ENCODE results near the gene TTC39A.

The TTC39A gene

GRCh38 chr1:51330331-51331201, at the start of gene TTC39A:
TTC39A (minus strand) TSS chr1:51330562; CDS start chr1:51330477, 85 bp downstream.
- H3K36me3 ChIP-seq (ENCODE audit: control insufficient read depth, insufficient read depth, low read length): no peaks in the 10 kb centered on the region
- peaks cover 27% of the 10 kb centered on the region for H3K27me3 ChIP-seq (ENCODE audit: control insufficient read depth, insufficient read depth, low read length)
- H3K4me3 ChIP-seq (ENCODE audit: low read depth, low read length): peak within 1 kb of the TSS; percentile 69
- peaks cover 10% of the 10 kb centered on the region for H3K4me1 ChIP-seq (ENCODE audit: control insufficient read depth, insufficient read depth, low read length)
- H3K27ac ChIP-seq (ENCODE audit: low read depth, low read length): peak within 1 kb of the TSS; percentile 49
- peak within 1 kb of the TSS; percentile 9; the same call in 1 of the 2 replicates for H3K9ac ChIP-seq (ENCODE audit: low read depth, low read length)
- H3K9me3 ChIP-seq (ENCODE audit: control insufficient read depth, insufficient read depth, low read length): no peaks in the 10 kb centered on the region

- no peak overlapping the region for H3K4me3 ChIP-seq (ENCODE audit: low read depth, low read length)
These were observed 48.5 kb upstream of the TTC39A start for GRCh38 chr1:51378871-51379270.

GRCh38 chr1:51373898-51374297, 43.5 kb upstream of the TTC39A start:
- no peak overlapping the region for H3K4me3 ChIP-seq (ENCODE audit: low read depth, low read length)
- H3K36me3 ChIP-seq (ENCODE audit: control insufficient read depth, insufficient read depth, low read length): peaks cover 15% of the 10 kb centered on the region
- H3K27ac ChIP-seq (ENCODE audit: low read depth, low read length): no peak overlapping the region
- H3K9ac ChIP-seq (ENCODE audit: low read depth, low read length): no peak overlapping the region
- H3K4me1 ChIP-seq (ENCODE audit: control insufficient read depth, insufficient read depth, low read length): no peaks in the 10 kb centered on the region
- H3K9me3 ChIP-seq (ENCODE audit: control insufficient read depth, insufficient read depth, low read length): no peaks in the 10 kb centered on the region
- H3K27me3 ChIP-seq (ENCODE audit: control insufficient read depth, insufficient read depth, low read length): no peaks in the 10 kb centered on the region

More at GRCh38 chr1:51378871-51379270, 48.5 kb upstream of the TTC39A start:
- no peak overlapping the region for H3K9ac ChIP-seq (ENCODE audit: low read depth, low read length)
- peaks cover 5% of the 10 kb centered on the region; the same call in 1 of the 2 replicates for H3K9me3 ChIP-seq (ENCODE audit: control insufficient read depth, insufficient read depth, low read length)
- H3K27ac ChIP-seq (ENCODE audit: low read depth, low read length): no peak overlapping the region
- no peaks in the 10 kb centered on the region for H3K27me3 ChIP-seq (ENCODE audit: control insufficient read depth, insufficient read depth, low read length)
- H3K36me3 ChIP-seq (ENCODE audit: control insufficient read depth, insufficient read depth, low read length): no peaks in the 10 kb centered on the region; the same call in none of the 2 replicates
- H3K4me1 ChIP-seq (ENCODE audit: control insufficient read depth, insufficient read depth, low read length): no peaks in the 10 kb centered on the region

GRCh38 chr1:51372561-51372960, 42.2 kb upstream of the TTC39A start:
- Histone ChIP-seq H3K4me3 (ENCODE audit: low read depth, low read length) (no peak overlapping the region), H3K9ac (ENCODE audit: low read depth, low read length) (no peak overlapping the region), H3K27me3 (ENCODE audit: control insufficient read depth, insufficient read depth, low read length) (no peaks in the 10 kb centered on the region), H3K9me3 (ENCODE audit: control insufficient read depth, insufficient read depth, low read length) (no peaks in the 10 kb centered on the region), H3K4me1 (ENCODE audit: control insufficient read depth, insufficient read depth, low read length) (no peaks in the 10 kb centered on the region), H3K36me3 (ENCODE audit: control insufficient read depth, insufficient read depth, low read length) (peaks cover 15% of the 10 kb centered on the region), H3K27ac (ENCODE audit: low read depth, low read length) (no peak overlapping the region)

GRCh38 chr1:51369171-51369570, 38.8 kb upstream of the TTC39A start:
- H3K4me3 ChIP-seq (ENCODE audit: low read depth, low read length): no peak overlapping the region
- H3K27me3 ChIP-seq (ENCODE audit: control insufficient read depth, insufficient read depth, low read length): no peaks in the 10 kb centered on the region
- peaks cover 31% of the 10 kb centered on the region for H3K36me3 ChIP-seq (ENCODE audit: control insufficient read depth, insufficient read depth, low read length)
- no peak overlapping the region for H3K9ac ChIP-seq (ENCODE audit: low read depth, low read length)
- no peaks in the 10 kb centered on the region for H3K9me3 ChIP-seq (ENCODE audit: control insufficient read depth, insufficient read depth, low read length)
- H3K27ac ChIP-seq (ENCODE audit: low read depth, low read length): no peak overlapping the region
- H3K4me1 ChIP-seq (ENCODE audit: control insufficient read depth, insufficient read depth, low read length): no peaks in the 10 kb centered on the region

- no peak overlapping the region for H3K4me3 ChIP-seq (ENCODE audit: low read depth, low read length)
- H3K4me1 ChIP-seq (ENCODE audit: control insufficient read depth, insufficient read depth, low read length): no peaks in the 10 kb centered on the region
- no peak overlapping the region for H3K9ac ChIP-seq (ENCODE audit: low read depth, low read length)
- H3K27me3 ChIP-seq (ENCODE audit: control insufficient read depth, insufficient read depth, low read length): no peaks in the 10 kb centered on the region
- H3K9me3 ChIP-seq (ENCODE audit: control insufficient read depth, insufficient read depth, low read length): no peaks in the 10 kb centered on the region
- no peak overlapping the region for H3K27ac ChIP-seq (ENCODE audit: low read depth, low read length)
- H3K36me3 ChIP-seq (ENCODE audit: control insufficient read depth, insufficient read depth, low read length): peaks cover 38% of the 10 kb centered on the region
These were observed 35.4 kb upstream of the TTC39A start for GRCh38 chr1:51365774-51366173.

GRCh38 chr1:51359879-51360278, 29.5 kb upstream of the TTC39A start:
- Histone ChIP-seq H3K9me3 (ENCODE audit: control insufficient read depth, insufficient read depth, low read length) (no peaks in the 10 kb centered on the region), H3K27me3 (ENCODE audit: control insufficient read depth, insufficient read depth, low read length) (no peaks in the 10 kb centered on the region), H3K27ac (ENCODE audit: low read depth, low read length) (no peak overlapping the region), H3K4me3 (ENCODE audit: low read depth, low read length) (no peak overlapping the region), H3K4me1 (ENCODE audit: control insufficient read depth, insufficient read depth, low read length) (no peaks in the 10 kb centered on the region), H3K36me3 (ENCODE audit: control insufficient read depth, insufficient read depth, low read length) (peaks cover 51% of the 10 kb centered on the region), H3K9ac (ENCODE audit: low read depth, low read length) (no peak overlapping the region)

GRCh38 chr1:51355382-51355781, 25.0 kb upstream of the TTC39A start:
- Histone ChIP-seq H3K9me3 (ENCODE audit: control insufficient read depth, insufficient read depth, low read length) (no peaks in the 10 kb centered on the region), H3K27ac (ENCODE audit: low read depth, low read length) (no peak overlapping the region), H3K9ac (ENCODE audit: low read depth, low read length) (no peak overlapping the region), H3K4me1 (ENCODE audit: control insufficient read depth, insufficient read depth, low read length) (no peaks in the 10 kb centered on the region), H3K27me3 (ENCODE audit: control insufficient read depth, insufficient read depth, low read length) (no peaks in the 10 kb centered on the region), H3K4me3 (ENCODE audit: low read depth, low read length) (no peak overlapping the region), H3K36me3 (ENCODE audit: control insufficient read depth, insufficient read depth, low read length) (peaks cover 30% of the 10 kb centered on the region)

GRCh38 chr1:51354416-51354815, 24.1 kb upstream of the TTC39A start:
- Histone ChIP-seq H3K9me3 (ENCODE audit: control insufficient read depth, insufficient read depth, low read length) (no peaks in the 10 kb centered on the region), H3K9ac (ENCODE audit: low read depth, low read length) (no peak overlapping the region)

GRCh38 chr1:51351907-51352306, 21.5 kb upstream of the TTC39A start:
- peaks cover 27% of the 10 kb centered on the region for H3K36me3 ChIP-seq (ENCODE audit: control insufficient read depth, insufficient read depth, low read length)
- no peak overlapping the region for H3K27ac ChIP-seq (ENCODE audit: low read depth, low read length)
- no peaks in the 10 kb centered on the region for H3K27me3 ChIP-seq (ENCODE audit: control insufficient read depth, insufficient read depth, low read length)
- no peak overlapping the region for H3K9ac ChIP-seq (ENCODE audit: low read depth, low read length)
- H3K4me1 ChIP-seq (ENCODE audit: control insufficient read depth, insufficient read depth, low read length): no peaks in the 10 kb centered on the region
- no peaks in the 10 kb centered on the region for H3K9me3 ChIP-seq (ENCODE audit: control insufficient read depth, insufficient read depth, low read length)
- no peak overlapping the region for H3K4me3 ChIP-seq (ENCODE audit: low read depth, low read length)

More at GRCh38 chr1:51354416-51354815, 24.1 kb upstream of the TTC39A start:
- Histone ChIP-seq H3K36me3 (ENCODE audit: control insufficient read depth, insufficient read depth, low read length) (peaks cover 27% of the 10 kb centered on the region), H3K4me3 (ENCODE audit: low read depth, low read length) (no peak overlapping the region), H3K27me3 (ENCODE audit: control insufficient read depth, insufficient read depth, low read length) (no peaks in the 10 kb centered on the region), H3K27ac (ENCODE audit: low read depth, low read length) (no peak overlapping the region), H3K4me1 (ENCODE audit: control insufficient read depth, insufficient read depth, low read length) (no peaks in the 10 kb centered on the region)

- no peaks in the 10 kb centered on the region for H3K27me3 ChIP-seq (ENCODE audit: control insufficient read depth, insufficient read depth, low read length)
- H3K4me3 ChIP-seq (ENCODE audit: low read depth, low read length): no peak overlapping the region
- no peaks in the 10 kb centered on the region for H3K4me1 ChIP-seq (ENCODE audit: control insufficient read depth, insufficient read depth, low read length)
- no peak overlapping the region for H3K9ac ChIP-seq (ENCODE audit: low read depth, low read length)
- no peak overlapping the region for H3K27ac ChIP-seq (ENCODE audit: low read depth, low read length)
- peaks cover 8% of the 10 kb centered on the region; the same call in 1 of the 2 replicates for H3K36me3 ChIP-seq (ENCODE audit: control insufficient read depth, insufficient read depth, low read length)
- no peaks in the 10 kb centered on the region for H3K9me3 ChIP-seq (ENCODE audit: control insufficient read depth, insufficient read depth, low read length)
These were observed 19.5 kb upstream of the TTC39A start for GRCh38 chr1:51349862-51350261.

Data from HUES48 (cell line).